Measurements from ENCODE around the gene FLII. TPM values are rescaled to one million over a fixed set of nuclear protein-coding genes. Genes with fewer than 3 reads are reported as not detected.

The FLII gene
- total RNA-seq, 1 donor from 2014 or later: 355 TPM

GRCh38 chr17:18256776-18257175 lies 1.8 kb downstream of the FLII start:
- H3K27me3 Mint-ChIP-seq (ENCODE audit: unreplicated experiment): peaks cover 8% of the 10 kb centered on the region
- peaks cover 13% of the 10 kb centered on the region for H3K36me3 Mint-ChIP-seq (ENCODE audit: low read depth, unreplicated experiment)
- no peak overlapping the region for H3K27ac Mint-ChIP-seq (ENCODE audit: unreplicated experiment)
- TF ChIP-seq, protein P1, sequence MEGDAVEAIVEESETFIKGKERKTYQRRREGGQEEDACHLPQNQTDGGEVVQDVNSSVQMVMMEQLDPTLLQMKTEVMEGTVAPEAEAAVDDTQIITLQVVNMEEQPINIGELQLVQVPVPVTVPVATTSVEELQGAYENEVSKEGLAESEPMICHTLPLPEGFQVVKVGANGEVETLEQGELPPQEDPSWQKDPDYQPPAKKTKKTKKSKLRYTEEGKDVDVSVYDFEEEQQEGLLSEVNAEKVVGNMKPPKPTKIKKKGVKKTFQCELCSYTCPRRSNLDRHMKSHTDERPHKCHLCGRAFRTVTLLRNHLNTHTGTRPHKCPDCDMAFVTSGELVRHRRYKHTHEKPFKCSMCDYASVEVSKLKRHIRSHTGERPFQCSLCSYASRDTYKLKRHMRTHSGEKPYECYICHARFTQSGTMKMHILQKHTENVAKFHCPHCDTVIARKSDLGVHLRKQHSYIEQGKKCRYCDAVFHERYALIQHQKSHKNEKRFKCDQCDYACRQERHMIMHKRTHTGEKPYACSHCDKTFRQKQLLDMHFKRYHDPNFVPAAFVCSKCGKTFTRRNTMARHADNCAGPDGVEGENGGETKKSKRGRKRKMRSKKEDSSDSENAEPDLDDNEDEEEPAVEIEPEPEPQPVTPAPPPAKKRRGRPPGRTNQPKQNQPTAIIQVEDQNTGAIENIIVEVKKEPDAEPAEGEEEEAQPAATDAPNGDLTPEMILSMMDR (IDR thresholded peaks at IDR 0.05; ENCODE audit: unreplicated experiment): no peak
- no peaks in the 10 kb centered on the region for H3K9me3 Mint-ChIP-seq (ENCODE audit: unreplicated experiment)
- peak overlapping the region; percentile 97 for H3K4me3 Mint-ChIP-seq (ENCODE audit: unreplicated experiment)
- H3K4me1 Mint-ChIP-seq (ENCODE audit: unreplicated experiment): peaks cover 15% of the 10 kb centered on the region
- no peak for DNase-seq (ENCODE audit: low spot score)

- Mint-ChIP-seq H3K27me3 (ENCODE audit: unreplicated experiment) (peaks cover 8% of the 10 kb centered on the region), H3K9me3 (ENCODE audit: unreplicated experiment) (no peaks in the 10 kb centered on the region), H3K27ac (ENCODE audit: unreplicated experiment) (no peak overlapping the region), H3K4me1 (ENCODE audit: unreplicated experiment) (peaks cover 15% of the 10 kb centered on the region), H3K36me3 (ENCODE audit: low read depth, unreplicated experiment) (peaks cover 16% of the 10 kb centered on the region), H3K4me3 (ENCODE audit: unreplicated experiment) (no peak overlapping the region)
- DNase-seq (ENCODE audit: low spot score): no peak
- TF ChIP-seq, protein P1 (IDR thresholded peaks at IDR 0.05; ENCODE audit: unreplicated experiment): no peak
These were observed 2.2 kb downstream of the FLII start for GRCh38 chr17:18256351-18256750.

- Mint-ChIP-seq H3K27me3 (ENCODE audit: unreplicated experiment) (peaks cover 9% of the 10 kb centered on the region), H3K9me3 (ENCODE audit: unreplicated experiment) (no peaks in the 10 kb centered on the region), H3K4me3 (ENCODE audit: unreplicated experiment) (peak overlapping the region; percentile 25), H3K27ac (ENCODE audit: unreplicated experiment) (no peak overlapping the region), H3K36me3 (ENCODE audit: low read depth, unreplicated experiment) (peaks cover 26% of the 10 kb centered on the region), H3K4me1 (ENCODE audit: unreplicated experiment) (peaks cover 15% of the 10 kb centered on the region)
- TF ChIP-seq, protein P1 (IDR thresholded peaks at IDR 0.05; ENCODE audit: unreplicated experiment): no peak
- DNase-seq (ENCODE audit: low spot score): no peak
These were observed 3.5 kb downstream of the FLII start for GRCh38 chr17:18254888-18255649.

DNA sequence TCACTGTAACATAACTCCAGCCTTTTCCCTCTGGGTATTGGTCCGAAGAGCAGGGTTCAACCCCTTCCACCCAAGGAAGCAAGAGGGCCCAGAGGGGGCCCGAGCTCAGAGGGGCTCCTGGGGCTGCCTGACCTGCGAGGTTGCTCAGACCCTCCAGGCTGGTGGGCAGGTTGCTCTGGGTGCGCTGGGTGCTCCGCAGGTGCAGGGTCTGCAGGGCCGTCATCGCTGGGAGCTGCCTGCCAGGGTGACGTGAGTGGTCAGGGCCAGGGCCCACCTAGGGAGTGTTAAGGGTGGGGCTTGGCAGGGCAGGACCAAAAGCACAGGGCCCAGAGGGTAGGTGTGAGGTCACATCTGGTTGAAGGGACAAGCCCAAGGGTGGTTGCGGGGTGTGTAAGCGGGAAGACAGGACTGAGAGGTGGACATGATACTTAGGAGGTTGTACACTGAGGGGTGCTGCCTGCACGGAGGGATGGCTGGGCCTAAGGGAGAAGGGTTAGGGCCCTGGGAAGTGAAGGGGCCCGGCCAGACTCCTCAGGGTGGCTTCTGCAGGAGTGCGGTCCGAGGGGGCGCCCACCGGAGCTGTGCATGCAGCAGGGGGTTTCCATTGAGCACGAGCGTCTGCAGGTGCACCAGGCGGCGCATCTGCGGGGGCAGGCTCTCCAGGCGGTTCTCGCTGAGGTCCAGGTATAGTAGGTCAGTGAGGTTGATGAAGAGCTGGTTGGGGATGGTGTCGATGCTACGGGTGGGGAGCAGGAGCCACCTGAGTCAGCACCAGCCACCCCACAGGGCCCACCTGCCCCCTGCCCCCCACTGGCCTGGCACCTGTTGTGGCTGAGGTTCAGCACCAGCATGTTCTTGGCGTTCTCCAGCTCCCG lies 4.4 kb downstream of the FLII start:
- TF ChIP-seq, protein P1 (IDR thresholded peaks at IDR 0.05; ENCODE audit: unreplicated experiment): no peak
- H3K9me3 Mint-ChIP-seq (ENCODE audit: unreplicated experiment): no peaks in the 10 kb centered on the region
- H3K4me3 Mint-ChIP-seq (ENCODE audit: unreplicated experiment): no peak overlapping the region
- H3K36me3 Mint-ChIP-seq (ENCODE audit: low read depth, unreplicated experiment): peaks cover 25% of the 10 kb centered on the region
- H3K27ac Mint-ChIP-seq (ENCODE audit: unreplicated experiment): no peak overlapping the region
- DNase-seq (ENCODE audit: low spot score): no peak
- H3K27me3 Mint-ChIP-seq (ENCODE audit: unreplicated experiment): peaks cover 9% of the 10 kb centered on the region
- peaks cover 9% of the 10 kb centered on the region for H3K4me1 Mint-ChIP-seq (ENCODE audit: unreplicated experiment)

All from endothelial cell (in vitro differentiated cells).